Activated naive CD4-positive, alpha-beta T cell treated with anti-CD3 and anti-CD28 coated beads, Interleukin-2, amount 10 ng/mL, durations not matched to agents 7 days and 5 days (primary cell): Measurements from ENCODE around the gene DBET.
"Not testable (repeated sequence)": the region's sequence is repeated elsewhere in the genome, so short reads cannot be mapped to it uniquely, and the experiment has no call there.

Experiments used
- CTCF ChIA-PET: fragments of 350-600 bp; sonication (Branson Sonifier 250); formaldehyde crosslinking; loops from one replicate; lab custom pipeline; 2021; ENCODE audit warnings: antibody characterized with exemption; lab: Charles Lee
- DNase-seq: peaks from one replicate; pipeline ENCODE4 v3.0.0-alpha.2; 2020
- H3K27ac Mint-ChIP-seq: one replicate; pipeline ENCODE4 v1.8.0; 2021; ENCODE audit warnings: mild to moderate bottlenecking, moderate library complexity, mixed read lengths
- H3K27me3 Mint-ChIP-seq: one replicate; pipeline ENCODE4 v1.8.0; 2021; ENCODE audit warnings: mild to moderate bottlenecking, mixed read lengths
- H3K36me3 Mint-ChIP-seq: one replicate; pipeline ENCODE4 v1.8.0; 2021; ENCODE audit warnings: mixed read lengths
- H3K4me1 Mint-ChIP-seq: one replicate; pipeline ENCODE4 v1.8.0; 2021; ENCODE audit warnings: mixed read lengths
- H3K4me3 Mint-ChIP-seq: one replicate; pipeline ENCODE4 v1.8.0; 2021; ENCODE audit warnings: mild to moderate bottlenecking, moderate library complexity, mixed read lengths
- H3K9me3 Mint-ChIP-seq: one replicate; pipeline ENCODE4 v1.8.0; 2021; ENCODE audit warnings: mixed read lengths

DBET gene

GRCh38 chr4:190106611-190107480 lies 42.5 kb downstream of the DBET start:
- H3K4me1 Mint-ChIP-seq, H3K4me3 Mint-ChIP-seq, H3K27me3 Mint-ChIP-seq, H3K36me3 Mint-ChIP-seq, H3K9me3 Mint-ChIP-seq, CTCF ChIA-PET, H3K27ac Mint-ChIP-seq: not testable (repeated sequence)
- DNase-seq = peak; percentile 18

DNA sequence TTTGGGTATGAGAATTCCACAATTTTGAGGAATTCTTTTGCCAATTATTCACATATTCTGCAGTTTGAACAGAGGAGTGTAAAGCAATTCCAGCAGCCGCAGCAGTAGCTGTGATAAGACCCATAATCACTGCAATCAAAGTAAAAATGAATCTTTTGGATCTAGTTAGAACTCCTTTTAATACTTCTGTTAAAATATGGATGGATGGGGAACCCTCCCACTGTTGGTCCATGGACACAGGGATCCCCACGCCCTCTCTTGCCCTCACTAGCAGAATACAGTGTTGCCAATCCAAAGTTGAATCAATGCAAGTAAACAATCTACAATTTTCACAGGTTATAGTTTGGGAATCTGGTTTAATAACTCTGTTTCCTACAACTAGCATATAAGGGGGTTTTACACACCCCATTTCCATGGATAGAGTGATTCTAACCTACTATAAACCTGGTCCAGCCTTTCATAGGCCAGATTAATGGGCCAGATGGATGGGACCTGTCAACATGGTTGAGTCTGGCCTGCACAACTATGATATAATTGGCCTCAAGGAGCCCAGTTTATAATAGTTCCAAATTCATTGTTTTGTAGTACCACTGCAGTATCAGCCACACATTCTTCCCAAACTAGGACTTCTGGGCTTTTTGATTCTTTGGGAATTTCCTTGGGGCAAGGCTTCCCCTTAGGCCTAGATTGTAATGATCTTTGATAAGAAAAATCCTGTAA lies 43.6 kb downstream of the DBET start:
- H3K9me3 Mint-ChIP-seq, H3K4me3 Mint-ChIP-seq, H3K36me3 Mint-ChIP-seq, H3K27ac Mint-ChIP-seq, H3K27me3 Mint-ChIP-seq, CTCF ChIA-PET, H3K4me1 Mint-ChIP-seq: not testable (repeated sequence)
- peak; percentile 13 for DNase-seq

GRCh38 chr4:190108756-190109155 lies 44.5 kb downstream of the DBET start:
- H3K4me1 Mint-ChIP-seq, CTCF ChIA-PET, H3K27me3 Mint-ChIP-seq, H3K4me3 Mint-ChIP-seq, H3K36me3 Mint-ChIP-seq, H3K27ac Mint-ChIP-seq, H3K9me3 Mint-ChIP-seq: not testable (repeated sequence)
- DNase-seq = peak; percentile 20

GRCh38 chr4:190109390-190110011 lies 45.2 kb downstream of the DBET start:
- H3K4me3 Mint-ChIP-seq, H3K27me3 Mint-ChIP-seq, H3K4me1 Mint-ChIP-seq, CTCF ChIA-PET, DNase-seq, H3K36me3 Mint-ChIP-seq, H3K27ac Mint-ChIP-seq, H3K9me3 Mint-ChIP-seq: not testable (repeated sequence)

DNA sequence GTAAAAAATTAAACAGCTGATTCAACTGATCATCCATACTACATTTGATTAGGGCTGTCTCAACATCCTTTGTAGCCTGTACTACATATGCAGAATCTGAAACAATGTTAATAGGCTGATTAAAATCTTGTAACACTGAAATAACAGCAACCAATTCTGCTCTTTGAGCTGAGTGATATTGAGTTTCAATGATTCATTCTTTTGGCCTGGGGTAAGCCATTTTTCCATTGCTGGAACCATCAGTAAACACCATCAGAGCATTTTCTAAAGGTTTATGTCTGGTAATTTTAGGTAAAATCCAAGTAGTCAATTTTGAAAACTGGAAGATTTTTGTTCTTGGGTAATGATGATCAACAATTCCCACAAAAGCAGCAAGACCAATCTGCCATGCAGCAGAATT lies 45.7 kb downstream of the DBET start:
- CTCF ChIA-PET = not testable (repeated sequence)

GRCh38 chr4:190110570-190111295 lies 46.4 kb downstream of the DBET start:
- CTCF ChIA-PET = interaction anchor here (1.4 kb wide), 1 partner anchor 137 kb away, joined by 4 read pairs; no protein-coding TSS in a partner anchor
- H3K36me3 Mint-ChIP-seq, DNase-seq, H3K27ac Mint-ChIP-seq, H3K27me3 Mint-ChIP-seq, H3K4me1 Mint-ChIP-seq, H3K4me3 Mint-ChIP-seq, H3K9me3 Mint-ChIP-seq: not testable (repeated sequence)

More for the DNA sequence above, 45.7 kb downstream of the DBET start:
- not testable (repeated sequence) for H3K9me3 Mint-ChIP-seq, H3K27me3 Mint-ChIP-seq, H3K27ac Mint-ChIP-seq, DNase-seq, H3K4me1 Mint-ChIP-seq, H3K36me3 Mint-ChIP-seq, H3K4me3 Mint-ChIP-seq

- H3K27me3 Mint-ChIP-seq, H3K4me3 Mint-ChIP-seq, H3K9me3 Mint-ChIP-seq, H3K36me3 Mint-ChIP-seq, H3K27ac Mint-ChIP-seq, DNase-seq, CTCF ChIA-PET, H3K4me1 Mint-ChIP-seq: not testable (repeated sequence)
Measured at GRCh38 chr4:190112879-190113278, 48.6 kb downstream of the DBET start.

DNA sequence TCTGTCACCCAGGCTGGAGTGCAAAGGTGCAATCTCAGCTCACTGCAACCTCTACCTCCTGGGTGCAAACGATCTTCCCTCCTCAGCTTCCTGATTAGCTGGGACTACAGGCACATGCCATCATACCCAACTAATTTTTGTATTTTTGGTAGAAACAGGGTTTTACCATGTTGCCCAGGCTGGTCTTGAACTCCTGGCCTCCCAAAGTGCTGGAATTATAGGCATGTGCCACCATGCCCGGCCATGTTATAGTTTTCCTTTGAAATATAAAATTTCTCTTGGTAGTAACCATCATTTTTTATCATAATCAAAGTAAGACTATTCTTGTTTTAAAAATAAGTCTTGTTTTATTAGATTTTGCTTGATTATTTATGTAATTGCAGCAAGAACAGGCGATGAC lies 50.7 kb downstream of the DBET start:
- H3K36me3 Mint-ChIP-seq, H3K4me1 Mint-ChIP-seq, DNase-seq, H3K27ac Mint-ChIP-seq, H3K27me3 Mint-ChIP-seq, CTCF ChIA-PET, H3K9me3 Mint-ChIP-seq, H3K4me3 Mint-ChIP-seq: not testable (repeated sequence)
